ENCODE results near the gene ZNF469.

Gene ZNF469

GRCh38 chr16:88413631-88414030 lies 30.9 kb downstream of the ZNF469 start:
- no peak for DNase-seq

DNA sequence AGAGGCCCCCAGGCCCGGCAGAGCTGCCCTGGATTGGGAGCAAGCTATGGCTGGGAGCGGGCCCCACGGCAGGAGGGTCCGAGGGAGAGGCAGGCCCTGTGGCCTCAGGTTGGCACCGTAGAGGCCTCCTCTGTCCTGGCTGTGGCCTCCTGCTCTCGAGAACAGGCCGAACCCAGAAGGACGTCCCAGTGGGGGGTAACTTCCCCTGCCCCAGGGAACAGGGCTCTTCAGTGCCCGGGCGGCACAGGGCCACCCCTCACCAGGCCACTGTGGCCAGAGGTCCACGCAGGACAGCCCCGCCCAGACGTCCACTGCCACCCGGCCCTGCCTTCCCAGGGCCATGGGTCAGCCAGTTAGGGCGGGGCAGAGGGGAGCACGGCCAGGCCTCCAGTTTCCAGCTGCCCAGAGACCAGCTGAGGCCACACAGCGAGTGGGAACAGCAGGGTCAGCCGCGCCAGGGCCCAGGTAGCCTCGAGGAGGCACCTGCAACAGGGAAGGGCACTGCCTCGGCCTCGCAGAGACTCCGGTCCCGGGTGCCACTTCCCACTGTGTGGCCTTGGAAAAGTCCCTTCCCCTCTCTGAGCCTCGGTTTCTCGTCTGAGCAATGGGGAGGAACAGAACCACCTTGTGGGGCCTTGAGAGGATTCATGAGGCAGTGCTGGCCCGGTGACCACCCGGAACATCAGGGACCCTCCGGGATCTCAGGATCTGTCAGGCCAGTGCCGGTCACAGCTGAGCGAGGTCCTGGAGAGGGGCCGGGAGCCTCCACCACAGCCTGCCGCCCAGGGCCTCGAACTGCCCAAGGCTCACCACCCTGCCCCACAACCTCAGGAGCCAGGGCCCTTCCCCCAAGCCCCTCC lies 32.0 kb downstream of the ZNF469 start:
- no peak for DNase-seq

DNA sequence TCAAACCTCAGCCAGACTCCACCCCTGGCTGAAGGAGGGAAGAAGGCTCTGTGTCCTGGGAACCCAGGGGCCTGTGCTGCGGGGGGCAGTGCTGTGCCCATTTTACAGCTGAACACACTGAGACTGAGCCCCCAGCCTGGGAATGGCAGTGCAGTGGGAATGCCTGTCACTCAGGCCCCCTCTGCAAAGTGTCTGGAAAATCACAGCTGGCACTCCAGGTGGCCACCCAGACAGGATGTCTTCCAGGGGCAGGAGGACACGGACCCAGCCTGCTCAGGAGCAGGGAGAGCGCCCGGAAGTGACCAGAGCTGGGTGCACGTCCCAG lies 32.6 kb downstream of the ZNF469 start:
- no peak for DNase-seq

DNA sequence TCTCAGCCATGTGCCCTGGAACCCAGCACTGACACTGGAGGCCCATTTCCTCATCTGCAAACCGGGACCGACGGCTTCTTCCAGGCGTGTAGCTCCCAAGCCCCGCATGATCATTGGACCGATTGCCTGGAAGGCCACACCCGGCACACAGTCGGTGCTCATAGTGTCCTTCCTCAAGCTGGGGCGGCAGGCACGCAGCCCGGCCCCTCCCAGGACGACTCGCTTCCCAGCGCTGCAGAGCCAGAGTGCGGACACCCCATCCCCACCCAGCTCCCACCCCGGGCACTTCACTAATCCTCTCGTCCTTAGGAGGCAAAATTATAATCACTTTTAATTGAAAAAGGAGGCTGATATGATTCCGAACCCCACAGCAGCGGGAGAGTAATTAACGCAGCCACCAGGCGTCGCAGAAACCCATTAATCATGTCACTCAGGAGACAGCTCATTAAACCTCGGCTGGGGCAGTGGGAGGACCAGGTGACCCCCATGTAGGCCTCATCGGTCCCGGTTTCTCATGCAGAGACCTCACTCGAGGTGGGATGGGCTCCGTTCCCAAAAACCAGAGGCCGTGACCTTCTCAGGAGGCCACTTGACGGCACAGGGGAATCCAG lies 33.1 kb downstream of the ZNF469 start:
- no peak for DNase-seq

- DNase-seq: no peak
Observed at GRCh38 chr16:88416686-88417085, 33.9 kb downstream of the ZNF469 start.

- no peak for DNase-seq
Observed at GRCh38 chr16:88417684-88418476, 35.1 kb downstream of the ZNF469 start.

DNA sequence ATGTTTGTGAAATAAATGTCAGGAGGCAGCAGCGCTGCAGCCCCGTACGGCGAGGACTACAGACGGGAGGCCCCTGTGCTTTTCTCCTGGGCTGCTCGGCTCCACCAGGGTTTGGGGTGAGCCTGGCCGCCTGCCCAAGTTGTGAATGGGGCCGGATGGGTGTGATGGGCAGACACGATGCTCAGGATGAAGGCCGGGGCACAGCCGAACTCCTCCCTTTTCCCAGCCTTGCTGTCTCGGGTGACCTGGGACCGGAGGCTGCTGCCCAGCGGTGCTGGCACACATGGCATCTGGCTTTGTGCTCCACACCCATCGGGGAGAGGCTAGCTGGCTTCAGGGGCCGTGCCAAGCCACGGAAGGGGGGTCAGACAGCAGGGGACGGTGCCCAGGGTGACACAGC lies 36.1 kb downstream of the ZNF469 start:
- DNase-seq: no peak

GRCh38 chr16:88419790-88420189 lies 37.0 kb downstream of the ZNF469 start:
- DNase-seq: no peak

DNA sequence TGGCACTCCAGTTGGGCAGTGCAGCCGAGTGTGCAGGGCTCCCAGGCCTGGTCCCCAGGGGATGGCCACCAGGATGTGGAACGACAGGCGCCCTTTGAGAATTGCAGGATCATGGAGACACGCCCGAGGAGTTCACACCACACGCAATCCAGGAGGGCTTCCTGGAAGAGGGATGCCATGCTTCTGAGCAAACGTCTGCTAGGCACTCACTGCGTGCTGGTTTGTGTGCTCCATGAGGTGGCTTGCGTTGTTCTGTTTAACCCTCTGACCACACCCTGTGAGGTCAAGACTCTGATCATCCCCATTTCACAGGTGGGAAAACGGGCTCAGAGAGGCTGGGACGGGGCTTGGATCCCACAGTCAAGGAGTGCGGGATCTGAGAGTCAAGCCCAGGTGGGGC lies 37.7 kb downstream of the ZNF469 start:
- no peak for DNase-seq

DNA sequence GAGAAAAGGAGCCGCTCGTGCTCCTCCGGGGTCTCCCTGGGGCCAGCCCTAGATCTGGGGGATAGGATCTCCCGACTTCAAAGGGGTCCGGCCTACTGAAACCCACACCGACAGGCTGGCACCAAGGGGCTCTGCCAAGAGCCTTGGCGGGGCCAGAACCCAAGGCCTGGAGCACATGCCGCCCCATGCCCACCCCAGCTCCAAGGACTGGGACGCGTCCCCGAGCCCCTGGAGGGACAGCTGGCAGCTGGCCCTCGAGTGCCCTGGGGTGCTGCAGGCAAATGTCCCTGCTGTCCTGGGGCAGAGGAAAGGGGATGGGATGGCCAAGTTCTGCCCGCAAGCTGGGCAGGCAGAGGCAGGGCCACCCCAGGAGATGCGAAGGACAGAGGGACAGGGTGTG lies 38.5 kb downstream of the ZNF469 start:
- no peak for DNase-seq

GRCh38 chr16:88421871-88422433 lies 39.2 kb downstream of the ZNF469 start:
- DNase-seq: no peak

GRCh38 chr16:88422733-88423447 lies 40.1 kb downstream of the ZNF469 start:
- DNase-seq: no peak

DNA sequence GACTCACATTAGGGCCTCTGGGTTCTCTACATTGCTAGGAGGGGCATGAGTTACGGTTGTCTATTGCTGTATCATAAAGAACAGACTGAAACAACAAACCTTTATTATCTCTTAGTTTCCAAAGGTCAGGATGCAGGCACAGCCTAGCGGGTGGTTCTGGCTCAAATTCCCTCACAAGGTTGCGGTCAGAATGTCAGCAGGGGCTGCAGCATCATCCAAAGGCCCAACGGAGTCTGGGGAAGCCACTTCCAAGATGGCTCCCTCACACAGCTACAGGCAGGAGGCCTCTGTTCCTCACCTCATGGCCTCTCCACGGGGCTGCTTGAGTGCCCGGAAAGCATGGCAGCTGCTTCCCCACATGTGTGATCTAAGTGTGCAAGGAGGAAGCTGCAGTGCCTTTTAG lies 40.7 kb downstream of the ZNF469 start:
- DNase-seq: no peak

- no peak for DNase-seq
Observed at GRCh38 chr16:88424587-88425235, 42.0 kb downstream of the ZNF469 start.

- no peak for DNase-seq
Observed at GRCh38 chr16:88426018-88426417, 43.3 kb downstream of the ZNF469 start.

GRCh38 chr16:88427376-88427775 lies 44.6 kb downstream of the ZNF469 start:
- DNase-seq: no peak

DNA sequence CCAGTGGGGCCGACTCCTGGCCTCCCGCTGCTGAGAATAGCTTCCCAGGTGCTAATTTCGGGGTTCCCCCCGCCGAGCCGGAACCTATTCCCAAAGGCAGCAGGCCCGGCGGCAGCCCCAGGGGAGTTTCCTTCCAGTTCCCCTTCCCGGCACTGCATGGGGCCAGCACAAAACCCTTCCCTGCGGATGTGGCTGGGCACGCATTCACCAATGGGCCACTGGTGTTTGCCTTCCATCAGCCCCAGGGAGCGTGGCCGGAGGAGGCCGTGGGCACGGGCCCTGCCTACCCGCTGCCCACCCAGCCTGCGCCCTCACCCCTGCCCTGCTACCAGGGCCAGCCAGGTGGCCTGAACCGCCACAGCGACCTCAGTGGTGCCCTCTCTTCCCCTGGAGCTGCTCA lies 45.4 kb downstream of the ZNF469 start:
- DNase-seq: no peak

GRCh38 chr16:88428616-88429386 lies 46.0 kb downstream of the ZNF469 start:
- no peak for DNase-seq

DNA sequence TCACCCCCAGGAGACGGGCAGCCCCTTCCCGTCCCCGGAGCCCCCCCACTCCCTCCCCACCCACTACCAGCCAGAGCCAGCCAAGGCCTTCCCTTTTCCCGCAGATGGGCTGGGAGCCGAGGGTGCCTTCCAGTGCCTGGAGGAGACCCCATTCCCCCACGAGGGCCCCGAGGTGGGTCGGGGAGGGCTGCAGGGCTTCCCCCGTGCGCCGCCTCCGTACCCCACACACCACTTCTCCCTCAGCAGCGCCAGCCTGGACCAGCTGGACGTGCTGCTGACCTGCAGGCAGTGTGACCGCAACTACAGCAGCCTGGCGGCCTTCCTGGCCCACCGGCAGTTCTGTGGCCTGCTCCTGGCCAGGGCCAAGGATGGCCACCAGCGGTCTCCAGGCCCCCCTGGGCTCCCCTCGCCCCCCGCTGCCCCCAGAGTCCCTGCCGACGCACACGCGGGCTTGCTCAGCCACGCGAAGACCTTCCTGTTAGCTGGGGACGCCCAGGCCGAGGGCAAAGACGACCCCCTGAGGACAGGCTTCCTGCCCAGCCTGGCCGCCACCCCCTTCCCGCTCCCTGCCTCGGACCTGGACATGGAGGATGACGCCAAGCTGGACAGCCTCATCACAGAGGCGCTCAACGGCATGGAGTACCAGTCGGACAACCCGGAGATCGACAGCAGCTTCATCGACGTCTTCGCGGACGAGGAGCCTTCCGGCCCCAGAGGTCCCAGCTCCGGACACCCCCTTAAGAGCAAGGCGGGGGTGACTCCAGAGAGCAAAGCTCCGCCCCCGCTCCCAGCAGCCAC lies 46.8 kb downstream of the ZNF469 start:
- no peak for DNase-seq

DNA sequence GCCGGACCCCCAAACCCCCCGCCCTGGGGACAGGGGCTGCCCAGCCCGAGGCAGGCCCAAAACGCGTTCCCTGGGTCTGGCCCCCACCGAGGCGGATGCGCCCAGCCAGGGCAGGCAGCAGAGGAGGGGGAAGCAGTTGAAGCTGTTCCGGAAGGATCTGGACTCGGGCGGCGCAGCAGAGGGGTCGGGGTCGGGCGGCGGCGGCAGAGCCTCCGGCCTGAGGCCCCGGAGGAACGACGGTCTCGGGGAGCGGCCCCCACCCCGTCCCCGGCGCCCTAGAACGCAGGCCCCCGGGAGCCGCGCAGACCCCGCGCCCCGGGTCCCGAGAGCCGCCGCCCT lies 47.4 kb downstream of the ZNF469 start:
- DNase-seq: no peak

Measured in NCI-H1048 (cell line).